ENCODE measurements around the gene STAG3. TPM values are rescaled to one million over a fixed set of nuclear protein-coding genes. Genes with fewer than 3 reads are reported as not detected.
A peak's percentile ranks its signal among the peaks of the same experiment; 100 is the strongest.
"Not testable (repeated sequence)": the region's sequence is repeated elsewhere in the genome, so short reads cannot be mapped to it uniquely, and the experiment has no call there.

STAG3 gene
- total and polyA plus RNA-seq, 8 donors = 0.19 to 1.2 (median 0.98) TPM

DNA sequence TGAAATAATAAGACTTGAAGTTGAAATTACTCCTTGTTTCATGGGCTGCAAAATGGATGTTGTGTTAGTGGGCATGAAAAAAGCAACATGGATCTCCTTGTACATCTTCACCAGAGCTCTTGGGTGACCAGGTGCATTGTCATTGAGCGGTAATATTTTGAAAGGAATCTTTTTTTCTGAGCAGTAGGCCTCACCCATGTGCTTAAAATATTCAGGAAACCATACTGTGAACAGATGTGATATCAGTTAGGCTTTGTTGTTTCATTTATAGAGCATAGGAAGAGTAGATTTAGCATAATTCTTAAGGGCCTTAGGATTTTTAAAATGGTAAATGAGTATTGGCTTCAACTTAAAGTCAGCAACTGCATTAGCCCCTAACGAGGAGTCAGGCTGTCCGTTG lies 15.3 kb downstream of the STAG3 start:
- whole genome bisulfite sequencing, 2 donors = 82 to 90% methylated on average over 3 of the region's 3 CpGs
- intact Hi-C loops (cut with DNase I) = no loop called here

DNA sequence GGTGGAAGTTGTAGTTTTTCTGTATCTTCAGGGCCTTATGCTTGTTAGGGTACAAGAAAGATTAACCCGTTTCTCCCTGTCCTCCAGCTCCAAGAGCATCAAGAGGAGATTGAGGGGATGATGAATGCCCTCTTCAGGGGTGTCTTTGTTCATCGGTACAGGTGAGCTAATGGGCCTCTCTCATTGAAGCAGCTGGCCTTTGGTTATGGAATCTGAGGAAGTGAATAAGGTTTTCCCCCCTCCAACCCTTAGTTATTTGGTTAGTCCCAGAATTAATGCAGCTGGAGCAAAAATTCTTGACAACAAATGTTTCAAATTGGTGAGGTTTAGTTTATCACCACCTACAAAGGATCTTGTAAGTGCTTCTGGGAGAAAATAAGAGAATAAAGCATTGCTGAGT lies 17.5 kb downstream of the STAG3 start:
- H3K4me3 ChIP-seq = no peak overlapping the region
- no peaks in the 10 kb centered on the region for H3K4me1 ChIP-seq
- intact Hi-C loops (cut with DNase I) = no loop called here
- H3K27ac ChIP-seq = no peak overlapping the region
- no peaks in the 10 kb centered on the region for H3K36me3 ChIP-seq
- no peaks in the 10 kb centered on the region for H3K9me3 ChIP-seq
- H3K27me3 ChIP-seq = no peaks in the 10 kb centered on the region
- ATAC-seq (no peak), FAIRE-seq (no peak), DNase-seq (no peak)
- TF ChIP-seq, protein P1, sequence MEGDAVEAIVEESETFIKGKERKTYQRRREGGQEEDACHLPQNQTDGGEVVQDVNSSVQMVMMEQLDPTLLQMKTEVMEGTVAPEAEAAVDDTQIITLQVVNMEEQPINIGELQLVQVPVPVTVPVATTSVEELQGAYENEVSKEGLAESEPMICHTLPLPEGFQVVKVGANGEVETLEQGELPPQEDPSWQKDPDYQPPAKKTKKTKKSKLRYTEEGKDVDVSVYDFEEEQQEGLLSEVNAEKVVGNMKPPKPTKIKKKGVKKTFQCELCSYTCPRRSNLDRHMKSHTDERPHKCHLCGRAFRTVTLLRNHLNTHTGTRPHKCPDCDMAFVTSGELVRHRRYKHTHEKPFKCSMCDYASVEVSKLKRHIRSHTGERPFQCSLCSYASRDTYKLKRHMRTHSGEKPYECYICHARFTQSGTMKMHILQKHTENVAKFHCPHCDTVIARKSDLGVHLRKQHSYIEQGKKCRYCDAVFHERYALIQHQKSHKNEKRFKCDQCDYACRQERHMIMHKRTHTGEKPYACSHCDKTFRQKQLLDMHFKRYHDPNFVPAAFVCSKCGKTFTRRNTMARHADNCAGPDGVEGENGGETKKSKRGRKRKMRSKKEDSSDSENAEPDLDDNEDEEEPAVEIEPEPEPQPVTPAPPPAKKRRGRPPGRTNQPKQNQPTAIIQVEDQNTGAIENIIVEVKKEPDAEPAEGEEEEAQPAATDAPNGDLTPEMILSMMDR (IDR thresholded peaks at IDR 0.05) = no peak
- WGBS, 2 donors = 64 to 66% methylated on average over 2 of the region's 2 CpGs

More for the DNA sequence above, 15.3 kb downstream of the STAG3 start:
- TF ChIP-seq, protein P1 (IDR thresholded peaks at IDR 0.05) = no peak
- Histone ChIP-seq H3K9me3 (no peaks in the 10 kb centered on the region), H3K27me3 (no peaks in the 10 kb centered on the region), H3K4me3 (no peak overlapping the region), H3K27ac (no peak overlapping the region), H3K36me3 (no peaks in the 10 kb centered on the region), H3K4me1 (no peaks in the 10 kb centered on the region)
- no peak for ATAC-seq
- no peak for DNase-seq
- FAIRE-seq = no peak

DNA sequence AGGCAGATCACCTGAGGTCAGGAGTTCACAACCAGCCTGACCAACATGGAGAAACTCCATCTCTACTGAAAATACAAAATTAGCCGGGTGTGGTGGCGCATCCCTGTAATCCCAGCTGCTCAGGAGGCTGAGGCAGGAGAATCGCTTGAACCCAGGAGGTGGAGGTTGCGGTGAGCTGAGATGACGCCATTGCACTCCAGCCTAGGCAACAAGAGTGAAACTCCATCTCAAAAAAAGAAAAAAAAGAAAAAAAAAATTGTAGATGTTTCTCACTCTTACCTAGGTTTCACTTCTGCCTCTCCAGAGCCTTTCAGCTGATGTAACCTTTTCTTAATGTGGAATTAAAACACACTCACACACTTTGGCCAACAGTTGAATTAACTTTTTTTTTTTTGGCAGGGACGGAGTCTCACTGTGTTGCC lies 18.2 kb downstream of the STAG3 start:
- H3K36me3 ChIP-seq; intact Hi-C loops (cut with DNase I); H3K27ac ChIP-seq; H3K4me1 ChIP-seq; DNase-seq; H3K27me3 ChIP-seq; FAIRE-seq; H3K4me3 ChIP-seq; ATAC-seq; H3K9me3 ChIP-seq: not testable (repeated sequence)
- WGBS, 2 donors = 91 to 94% methylated on average over 6 of the region's 6 CpGs

DNA sequence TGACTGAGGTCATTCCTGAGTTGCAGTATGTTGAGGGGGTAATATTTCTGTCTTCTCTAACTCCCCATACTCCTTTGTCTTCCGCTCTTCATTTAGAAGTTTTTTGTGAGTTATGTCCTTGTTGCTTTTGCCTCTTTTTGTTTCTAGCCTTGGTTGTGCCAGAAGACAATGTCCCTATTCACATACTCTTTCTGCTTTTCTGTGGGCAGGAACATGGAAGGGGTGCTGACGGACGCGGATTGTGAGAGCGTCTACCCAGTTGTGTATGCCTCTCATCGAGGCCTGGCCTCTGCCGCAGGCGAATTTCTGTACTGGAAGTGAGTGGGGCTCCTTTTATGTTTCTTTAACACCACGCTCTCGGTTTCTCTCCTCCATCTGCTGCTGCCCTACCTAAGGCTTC lies 20.5 kb downstream of the STAG3 start:
- FAIRE-seq (no peak), ATAC-seq (no peak), DNase-seq (no peak)
- TF ChIP-seq, protein P1 (IDR thresholded peaks at IDR 0.05) = no peak
- no peaks in the 10 kb centered on the region for H3K27me3 ChIP-seq
- intact Hi-C loops (cut with DNase I) = no loop called here
- no peak overlapping the region for H3K27ac ChIP-seq
- WGBS, 2 donors = 88 to 92% methylated on average over 10 of the region's 10 CpGs
- H3K4me1 ChIP-seq = no peaks in the 10 kb centered on the region
- no peaks in the 10 kb centered on the region for H3K36me3 ChIP-seq
- H3K4me3 ChIP-seq = no peak overlapping the region
- H3K9me3 ChIP-seq = no peaks in the 10 kb centered on the region

DNA sequence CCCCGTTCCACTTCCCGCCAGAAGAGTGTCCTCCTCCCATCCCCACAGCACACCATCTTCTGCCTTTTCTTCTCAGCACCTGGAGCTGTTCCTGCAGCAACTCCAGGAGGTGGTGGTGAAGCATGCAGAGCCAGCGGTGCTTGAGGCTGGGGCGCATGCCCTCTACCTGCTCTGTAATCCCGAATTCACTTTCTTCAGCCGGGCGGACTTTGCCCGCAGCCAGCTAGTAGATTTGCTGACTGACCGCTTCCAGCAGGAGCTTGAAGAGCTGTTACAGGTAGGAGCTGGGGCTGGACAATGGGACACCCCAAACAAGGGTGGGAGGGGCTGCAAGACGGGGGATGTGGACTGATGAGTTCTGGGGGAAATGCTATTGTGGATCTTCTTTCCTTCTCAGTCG lies 23.0 kb downstream of the STAG3 start:
- no peak overlapping the region for H3K27ac ChIP-seq
- no peak overlapping the region for H3K4me3 ChIP-seq
- no peaks in the 10 kb centered on the region for H3K27me3 ChIP-seq
- WGBS, 2 donors = 39 to 44% methylated on average over 11 of the region's 11 CpGs
- FAIRE-seq = no peak
- H3K36me3 ChIP-seq = no peaks in the 10 kb centered on the region
- DNase-seq = peak in 1 of 6 donors; percentile 54
- peak in 3 of 4 donors; percentile 23 to 55 (median 30) for ATAC-seq
- intact Hi-C loops (cut with DNase I) = no loop called here
- TF ChIP-seq, protein P1 (IDR thresholded peaks at IDR 0.05) = no peak
- no peaks in the 10 kb centered on the region for H3K9me3 ChIP-seq
- H3K4me1 ChIP-seq = no peaks in the 10 kb centered on the region

Measured in pancreas (tissue), 10 donors.